Ramos (cell line): Measurements from ENCODE around the gene PCDHGA1.

Source experiments
- in situ Hi-C: fragments of 300-500 bp; cut with MboI; formaldehyde crosslinking; loops from one replicate; pipeline ENCODE4 v1.14.3; 2022; ENCODE audit warnings: low sequenced_read_pairs; ENCODE audit not compliant: unreplicated experiment

Gene PCDHGA1

GRCh38 chr5:141524604-141525597 is 194.6 kb downstream of the PCDHGA1 start:
- in situ Hi-C loops: loop anchor here (5.0 kb wide), 1 partner anchor 32 kb away; no protein-coding TSS in a partner anchor

GRCh38 chr5:141525653-141526052 is 195.3 kb downstream of the PCDHGA1 start:
- in situ Hi-C loops: no loop called here

- in situ Hi-C loops: no loop called here
Observed at GRCh38 chr5:141527426-141527825, 197.1 kb downstream of the PCDHGA1 start.

GRCh38 chr5:141528291-141528984 is 198.1 kb downstream of the PCDHGA1 start:
- in situ Hi-C loops: no loop called here

GRCh38 chr5:141529002-141529401 is 198.7 kb downstream of the PCDHGA1 start:
- in situ Hi-C loops: no loop called here

GRCh38 chr5:141529873-141530272 is 199.6 kb downstream of the PCDHGA1 start:
- in situ Hi-C loops: no loop called here

- in situ Hi-C loops: no loop called here
Observed at GRCh38 chr5:141532726-141533125, 202.4 kb downstream of the PCDHGA1 start.

- in situ Hi-C loops: no loop called here
Observed at GRCh38 chr5:141533897-141534296, 203.6 kb downstream of the PCDHGA1 start.

GRCh38 chr5:141534492-141535213 is 204.3 kb downstream of the PCDHGA1 start:
- in situ Hi-C loops: no loop called here

GRCh38 chr5:141543053-141543452 is 212.7 kb downstream of the PCDHGA1 start:
- in situ Hi-C loops: no loop called here

- in situ Hi-C loops: no loop called here
Observed at GRCh38 chr5:141547488-141547887, 217.2 kb downstream of the PCDHGA1 start.

- in situ Hi-C loops: no loop called here
Observed at GRCh38 chr5:141547921-141548320, 217.6 kb downstream of the PCDHGA1 start.

GRCh38 chr5:141557681-141558136 is 227.4 kb downstream of the PCDHGA1 start:
- in situ Hi-C loops: loop anchor here (5.0 to 10.0 kb wide), 4 partner anchors 35 to 343 kb away; partner anchors contain the start of genes PCDHB13, PCDHGA11 and PCDHGC3

- in situ Hi-C loops: loop anchor here (5.0 to 10.0 kb wide), 4 partner anchors 36 to 343 kb away; partner anchors contain the start of genes PCDHB13, PCDHGA11 and PCDHGC3
Observed at GRCh38 chr5:141558150-141558549, 227.8 kb downstream of the PCDHGA1 start.

- in situ Hi-C loops: loop anchor here (5.0 to 10.0 kb wide), 4 partner anchors 37 to 345 kb away; partner anchors contain the start of genes PCDHB13, PCDHGA11 and PCDHGC3
Observed at GRCh38 chr5:141559461-141559860, 229.1 kb downstream of the PCDHGA1 start.

GRCh38 chr5:141560151-141560550 is 229.8 kb downstream of the PCDHGA1 start:
- in situ Hi-C loops: no loop called here

GRCh38 chr5:141560725-141561483 is 230.6 kb downstream of the PCDHGA1 start:
- in situ Hi-C loops: no loop called here
